ENCODE measurements around the gene RAB3IL1. TPM values are rescaled to one million over a fixed set of nuclear protein-coding genes. Genes with fewer than 3 reads are reported as not detected.

Gene RAB3IL1
- total and polyA plus RNA-seq, 2 of the 13 experiments (the other 11 are each of a cell fraction or from before 2014, with no cell fraction given) = 1.2 to 2.0 TPM

GRCh38 chr11:61882879-61883278 is 34.5 kb downstream of the RAB3IL1 start:
- in situ Hi-C loops (cut with HindIII; ENCODE audit: extremely low pct_ligation_motif_present, low pct_unique_long_range_greater_than_20kb) = no loop called here
- Histone ChIP-seq H3K4me2 (ENCODE audit: low read depth, low read length) (no peak overlapping the region), H3K4me1 (ENCODE audit: insufficient read depth, low read length) (no peaks in the 10 kb centered on the region), H2AFZ (ENCODE audit: low read length) (no peak overlapping the region), H3K36me3 (replicated peaks in 1 of 2; ENCODE audit: control insufficient read depth in 1 of 2, insufficient read depth in 2 of 2, low read length in 2 of 2) (no peaks in the 10 kb centered on the region; a peak in 1 of 5 replicates), H3K9ac (ENCODE audit: insufficient read depth, low read depth, low read length) (no peak overlapping the region), H3K9me3 (ENCODE audit: low read length) (no peaks in the 10 kb centered on the region), H3K79me2 (ENCODE audit: insufficient read depth, low read length) (no peaks in the 10 kb centered on the region), H3K27ac (ENCODE audit: extremely low read length, insufficient read depth, low read length) (no peak overlapping the region), H3K27me3 (ENCODE audit: control insufficient read depth in 1 of 2, insufficient read depth in 2 of 2, low read length in 2 of 2) (no peaks in the 10 kb centered on the region), H4K20me1 (ENCODE audit: insufficient read depth, low read length) (no peaks in the 10 kb centered on the region), H3K4me3 (replicated peaks in 1 of 3; ENCODE audit: insufficient read depth in 1 of 3, low read depth in 2 of 3, low read length in 3 of 3) (no peak overlapping the region)
- BruUV-seq (replicated peaks) = no TSS peak
- ChIA-PET POLR2A (no interaction called here), CTCF (ENCODE audit: low intra/inter-chr PET ratio, low total read pairs) (no interaction called here)
- no peak for DNase-seq (ENCODE audit: low spot score)
- 78% methylated on average over 6 of the region's 6 CpGs for WGBS (ENCODE audit: low lambda C conversion rate)
- ATAC-seq = no peak
- intact Hi-C loops (cut with micrococcal nuclease; ENCODE audit: unreplicated experiment) = no loop called here
- FAIRE-seq = no peak
- TF ChIP-seq ZNF296 (CRISPR knock-in tag; conservative IDR thresholded peaks at IDR 0.05) (no peak), RAD21 (CRISPR knock-in tag; IDR thresholded peaks at IDR 0.05) (no peak), ZSCAN12 (CRISPR knock-in tag; IDR thresholded peaks at IDR 0.05) (no peak), ZNF710 (CRISPR knock-in tag; IDR thresholded peaks at IDR 0.05; ENCODE audit: borderline replicate concordance) (no peak), CHCHD3 (CRISPR knock-in tag; IDR thresholded peaks at IDR 0.05) (no peak), MAFF (IDR thresholded peaks at IDR 0.05; ENCODE audit: low read depth, low read length) (peak; percentile 26), MAFK (conservative IDR thresholded peaks at IDR 0.05 in 1 of 2, IDR thresholded peaks at IDR 0.05 in 1 of 2; ENCODE audit: low read length in 2 of 2) (peak; percentile 19 to 36; a peak in 3 of 4 replicates), ZNF597 (CRISPR knock-in tag; IDR thresholded peaks at IDR 0.05) (no peak), ZKSCAN1 (IDR thresholded peaks at IDR 0.05; ENCODE audit: low read length) (no peak), ZXDC (CRISPR knock-in tag; IDR thresholded peaks at IDR 0.05) (no peak)
